Kidney epithelial cell (primary cell): ENCODE results near the gene IPO8. TPM values are rescaled to one million over a fixed set of nuclear protein-coding genes. Genes with fewer than 3 reads are reported as not detected.

ENCODE experiments used
- DNase-seq: peaks from one replicate; pipeline ENCODE4 v3.0.0-alpha.2; 2010; ENCODE audit warnings: low read depth
- H3K27me3 ChIP-seq: 2 replicates; pipeline ENCODE4 v1.6.0; 2011; ENCODE audit warnings: low read length; ENCODE audit not compliant: control insufficient read depth, insufficient read depth
- H3K36me3 ChIP-seq: 2 replicates; pipeline ENCODE4 v1.5.1; 2011; ENCODE audit warnings: low read length; ENCODE audit not compliant: control insufficient read depth, insufficient read depth
- H3K4me3 ChIP-seq: 2 replicates; pipeline ENCODE4 v1.5.1; 2011; ENCODE audit warnings: low read depth, mild to moderate bottlenecking, control low read depth, low read length
- CTCF ChIP-seq: IDR thresholded peaks from 2 replicates; pipeline ENCODE4 v1.5.1; 2011; ENCODE audit warnings: mild to moderate bottlenecking, moderate library complexity, low read length, control low read depth, inconsistent platforms; ENCODE audit not compliant: insufficient read depth, poor library complexity, severe bottlenecking
- total RNA-seq: library from RNA; depleted of rRNA; stranded (reverse); fragments of >200 nt; gene quantifications from 2 replicates; pipeline ENCODE4 v1.2.3, GENCODE V29; 2015

Gene IPO8
- total RNA-seq, 1 donor from 2014 or later, result 26.2 TPM

GRCh38 chr12:30580344-30580743, 115.3 kb downstream of the IPO8 start:
- TF ChIP-seq CTCF, result no peak
- no peaks in the 10 kb centered on the region for H3K36me3 ChIP-seq
- H3K27me3 ChIP-seq, result no peaks in the 10 kb centered on the region
- no peak for DNase-seq
- no peak overlapping the region for H3K4me3 ChIP-seq

Other genes starting within 250 kb of the IPO8 start
- gene CAPRIN2, start 59.1 kb upstream of the IPO8 start, total RNA-seq, result 25.9 and 30.2 TPM in 2 replicates
- gene TSPAN11, start 230.9 kb upstream of the IPO8 start, total RNA-seq, result 4.7 and 5.2 TPM in 2 replicates